Effector memory CD4-positive, alpha-beta T cell (primary cell): Measurements from ENCODE around the gene COQ8A.
A peak's percentile ranks its signal among the peaks of the same experiment; 100 is the strongest.
"Not testable (repeated sequence)": the region's sequence is repeated elsewhere in the genome, so short reads cannot be mapped to it uniquely, and the experiment has no call there.

Experiments
- DNase-seq, 3 donors: peaks; one replicate each; pipeline ENCODE4 v3.0.0-alpha.2; 2020
- H3K27ac ChIP-seq: 2 replicates; pipeline ENCODE4 v1.7.0; 2013; ENCODE audit warnings: mild to moderate bottlenecking, low read length, moderate library complexity; ENCODE audit not compliant: insufficient read depth, poor library complexity, severe bottlenecking
- H3K27me3 ChIP-seq: replicated peaks from 2 replicates; pipeline ENCODE4 v1.7.0; 2013; ENCODE audit warnings: mild to moderate bottlenecking, low read length; ENCODE audit not compliant: insufficient read depth, control insufficient read depth, poor library complexity, severe bottlenecking
- H3K36me3 ChIP-seq: 2 replicates; pipeline ENCODE4 v1.7.0; 2013; ENCODE audit warnings: mild to moderate bottlenecking, low read length, moderate library complexity; ENCODE audit not compliant: control insufficient read depth, insufficient read depth
- H3K4me1 ChIP-seq: 2 replicates; pipeline ENCODE4 v1.7.0; 2013; ENCODE audit warnings: low read length, mild to moderate bottlenecking; ENCODE audit not compliant: control insufficient read depth, insufficient read depth, poor library complexity, severe bottlenecking
- H3K4me3 ChIP-seq: 2 replicates; pipeline ENCODE4 v1.7.0; 2013; ENCODE audit warnings: low read length, low read depth, mild to moderate bottlenecking; ENCODE audit not compliant: insufficient read depth, poor library complexity, severe bottlenecking
- H3K9me3 ChIP-seq: 2 replicates; pipeline ENCODE4 v1.7.0; 2013; ENCODE audit warnings: mild to moderate bottlenecking, low read length, moderate library complexity; ENCODE audit not compliant: control insufficient read depth

COQ8A gene

DNA sequence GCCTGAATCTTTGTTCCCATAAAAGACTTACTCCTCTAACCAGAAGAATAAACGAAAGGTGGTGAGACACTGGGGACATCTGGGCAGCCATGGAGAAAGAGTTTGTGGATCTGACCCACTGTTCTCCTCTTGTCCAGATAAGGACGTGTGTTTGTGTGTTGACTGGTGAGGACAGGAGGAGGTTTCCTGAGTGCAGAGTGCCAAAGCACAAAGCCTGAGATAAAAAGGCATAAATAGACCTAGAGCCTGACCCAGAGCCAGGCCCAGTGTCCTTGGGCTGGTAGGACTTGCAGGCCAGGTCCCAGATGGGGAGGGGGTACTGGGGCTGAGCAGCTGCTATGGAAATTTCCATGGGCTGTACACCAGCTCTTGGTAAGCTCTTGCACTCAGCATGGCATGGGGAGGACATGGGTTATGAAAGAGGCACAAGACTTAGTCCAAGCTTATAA lies 19.6 kb upstream of the COQ8A start:
- H3K4me3 ChIP-seq: no peak overlapping the region
- DNase-seq: no peak

GRCh38 chr1:226921504-226921903 lies 18.6 kb upstream of the COQ8A start:
- DNase-seq: no peak
- Histone ChIP-seq H3K4me1 (no peaks in the 10 kb centered on the region), H3K36me3 (no peaks in the 10 kb centered on the region), H3K4me3 (no peak overlapping the region), H3K9me3 (no peaks in the 10 kb centered on the region), H3K27me3 (no peaks in the 10 kb centered on the region), H3K27ac (no peak overlapping the region)

More for the DNA sequence above, 19.6 kb upstream of the COQ8A start:
- Histone ChIP-seq H3K27me3 (no peaks in the 10 kb centered on the region), H3K9me3 (no peaks in the 10 kb centered on the region), H3K36me3 (no peaks in the 10 kb centered on the region), H3K27ac (no peak overlapping the region), H3K4me1 (no peaks in the 10 kb centered on the region)

GRCh38 chr1:226929260-226930111 lies 10.6 kb upstream of the COQ8A start:
- not testable (repeated sequence) for H3K27me3 ChIP-seq, H3K4me3 ChIP-seq, H3K9me3 ChIP-seq, H3K36me3 ChIP-seq, H3K27ac ChIP-seq, DNase-seq, H3K4me1 ChIP-seq

GRCh38 chr1:226934483-226935237 lies 5.4 kb upstream of the COQ8A start:
- no peak overlapping the region for H3K27ac ChIP-seq
- no peaks in the 10 kb centered on the region for H3K27me3 ChIP-seq
- no peak overlapping the region for H3K4me3 ChIP-seq
- H3K36me3 ChIP-seq: no peaks in the 10 kb centered on the region
- no peaks in the 10 kb centered on the region for H3K9me3 ChIP-seq
- H3K4me1 ChIP-seq: peaks cover 7% of the 10 kb centered on the region
- DNase-seq: no peak

- Histone ChIP-seq H3K4me3 (no peak overlapping the region), H3K27me3 (no peaks in the 10 kb centered on the region), H3K36me3 (no peaks in the 10 kb centered on the region), H3K4me1 (peaks cover 17% of the 10 kb centered on the region), H3K9me3 (no peaks in the 10 kb centered on the region), H3K27ac (peak overlapping the region; percentile 90)
- DNase-seq: no peak
Measured at GRCh38 chr1:226937940-226938725, 2.0 kb upstream of the COQ8A start.

- H3K4me3 ChIP-seq: peak overlapping the region; percentile 57
- H3K36me3 ChIP-seq: no peaks in the 10 kb centered on the region
- peaks cover 17% of the 10 kb centered on the region for H3K4me1 ChIP-seq
- H3K27ac ChIP-seq: peak overlapping the region; percentile 90
- no peaks in the 10 kb centered on the region for H3K27me3 ChIP-seq
- no peak for DNase-seq
- H3K9me3 ChIP-seq: no peaks in the 10 kb centered on the region
Measured at GRCh38 chr1:226938903-226939437, 1.1 kb upstream of the COQ8A start.

DNA sequence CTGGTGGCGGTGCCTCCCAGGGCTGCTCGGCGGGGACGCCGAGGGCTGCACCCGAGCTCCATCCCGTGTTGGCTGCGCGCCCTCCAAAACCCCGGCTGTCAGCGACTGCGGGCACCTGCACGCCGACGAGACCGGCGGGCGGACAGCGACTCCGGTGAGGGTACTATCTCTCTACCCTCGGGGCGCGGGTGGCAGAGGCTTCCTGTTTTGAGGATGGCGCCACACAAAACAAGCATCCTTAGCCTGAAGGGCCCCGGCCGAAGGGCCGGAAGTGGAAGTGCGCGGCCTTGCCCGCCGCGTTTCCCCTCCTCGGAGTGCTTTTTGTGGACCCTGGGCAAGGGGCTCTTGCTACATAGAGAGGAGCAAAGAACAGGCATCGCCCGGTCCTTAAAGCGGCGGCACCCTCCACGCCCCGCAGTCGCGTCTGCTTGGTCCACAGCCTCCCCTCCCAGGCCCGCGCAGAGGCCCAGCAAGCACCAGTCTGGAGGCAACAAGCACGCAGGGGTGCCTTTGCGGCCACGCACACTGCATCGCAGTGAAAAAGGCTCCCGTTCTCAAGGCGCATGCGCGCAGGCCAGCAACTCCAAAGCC lies 561 bp upstream of the COQ8A start:
- Histone ChIP-seq H3K27ac (peak overlapping the region; percentile 90), H3K27me3 (no peaks in the 10 kb centered on the region), H3K4me3 (peak overlapping the region; percentile 57), H3K4me1 (peaks cover 17% of the 10 kb centered on the region), H3K36me3 (no peaks in the 10 kb centered on the region), H3K9me3 (no peaks in the 10 kb centered on the region)
- peak; percentile 51 to 64 (median 57) for DNase-seq

- no peaks in the 10 kb centered on the region for H3K9me3 ChIP-seq
- H3K27ac ChIP-seq: no peak overlapping the region
- H3K36me3 ChIP-seq: no peaks in the 10 kb centered on the region
- H3K27me3 ChIP-seq: no peaks in the 10 kb centered on the region
- peaks cover 17% of the 10 kb centered on the region for H3K4me1 ChIP-seq
- H3K4me3 ChIP-seq: peak overlapping the region; percentile 73
- no peak for DNase-seq
Measured at GRCh38 chr1:226940806-226941067, 643 bp downstream of the COQ8A start.

DNA sequence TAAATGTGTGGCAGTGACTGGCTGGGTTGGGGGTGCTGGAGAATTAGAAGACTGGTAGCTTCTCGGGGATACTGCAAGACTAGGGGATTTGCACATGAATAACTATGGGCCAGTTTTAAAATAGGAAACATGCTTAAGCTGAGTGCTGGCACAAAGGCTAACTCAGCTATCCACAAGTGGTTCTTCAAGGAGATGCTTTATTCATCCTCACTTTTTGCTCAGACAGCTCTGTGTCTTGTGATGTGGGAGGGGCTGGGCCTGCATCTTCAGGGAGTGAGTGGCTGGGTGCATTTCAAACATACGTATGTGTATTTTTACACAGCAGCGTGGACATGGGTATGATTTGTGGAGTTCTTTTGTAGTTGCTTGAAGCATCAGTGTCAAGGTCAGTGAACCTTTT lies 2.3 kb downstream of the COQ8A start:
- Histone ChIP-seq H3K27me3 (no peaks in the 10 kb centered on the region), H3K27ac (no peak overlapping the region), H3K4me1 (peaks cover 17% of the 10 kb centered on the region), H3K9me3 (no peaks in the 10 kb centered on the region), H3K4me3 (no peak overlapping the region), H3K36me3 (no peaks in the 10 kb centered on the region)
- DNase-seq: no peak
